DMS79 treated with DMSO at 0.1 percent for 48 hours (cell line): ENCODE results near the gene FHIT.
"Not testable (repeated sequence)": the region's sequence is repeated elsewhere in the genome, so short reads cannot be mapped to it uniquely, and the experiment has no call there.

Source experiments
- DNase-seq: peaks from one replicate; lab custom pipeline; 2025; lab: John Stamatoyannopoulos, UW

The FHIT gene

DNA sequence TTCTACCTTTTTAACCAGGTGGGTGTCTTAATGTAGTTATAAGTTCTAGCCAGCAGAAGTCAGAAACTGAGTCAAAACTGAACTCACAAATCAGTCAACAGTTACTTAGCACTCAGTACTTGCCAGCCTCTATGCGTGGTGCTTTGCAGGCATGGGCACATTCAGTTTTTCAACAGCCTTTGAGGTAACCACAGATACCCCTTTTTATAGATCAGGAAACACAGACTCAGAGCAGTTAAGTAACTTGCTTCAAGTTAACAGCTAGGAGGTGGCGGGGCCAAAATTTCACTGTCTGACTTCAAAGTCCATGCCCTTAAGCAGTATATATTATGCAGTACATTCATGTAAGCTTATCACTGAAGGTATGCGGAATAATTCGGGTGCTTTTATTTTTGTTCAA lies 139.4 kb downstream of the FHIT start:
- DNase-seq, result no peak

DNA sequence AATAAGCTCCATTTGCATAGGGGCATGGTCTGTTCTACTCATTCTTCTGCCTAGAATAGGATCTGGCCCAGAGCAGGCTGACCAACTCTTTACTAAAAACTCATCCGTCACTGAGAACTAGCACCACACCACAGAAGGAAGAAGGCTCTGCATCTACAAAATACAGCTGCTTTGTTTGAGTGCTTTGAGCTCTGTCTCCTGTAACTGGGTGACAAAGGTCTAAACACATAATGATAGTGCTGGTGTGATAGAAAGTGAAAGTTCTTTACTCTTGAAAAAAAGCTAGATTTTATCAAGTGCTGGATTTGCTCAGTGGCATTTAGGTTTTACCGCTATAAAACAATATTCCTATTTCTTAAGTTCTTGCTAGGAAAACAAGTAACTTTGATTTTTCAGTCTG lies 140.7 kb downstream of the FHIT start:
- DNase-seq, result no peak

DNA sequence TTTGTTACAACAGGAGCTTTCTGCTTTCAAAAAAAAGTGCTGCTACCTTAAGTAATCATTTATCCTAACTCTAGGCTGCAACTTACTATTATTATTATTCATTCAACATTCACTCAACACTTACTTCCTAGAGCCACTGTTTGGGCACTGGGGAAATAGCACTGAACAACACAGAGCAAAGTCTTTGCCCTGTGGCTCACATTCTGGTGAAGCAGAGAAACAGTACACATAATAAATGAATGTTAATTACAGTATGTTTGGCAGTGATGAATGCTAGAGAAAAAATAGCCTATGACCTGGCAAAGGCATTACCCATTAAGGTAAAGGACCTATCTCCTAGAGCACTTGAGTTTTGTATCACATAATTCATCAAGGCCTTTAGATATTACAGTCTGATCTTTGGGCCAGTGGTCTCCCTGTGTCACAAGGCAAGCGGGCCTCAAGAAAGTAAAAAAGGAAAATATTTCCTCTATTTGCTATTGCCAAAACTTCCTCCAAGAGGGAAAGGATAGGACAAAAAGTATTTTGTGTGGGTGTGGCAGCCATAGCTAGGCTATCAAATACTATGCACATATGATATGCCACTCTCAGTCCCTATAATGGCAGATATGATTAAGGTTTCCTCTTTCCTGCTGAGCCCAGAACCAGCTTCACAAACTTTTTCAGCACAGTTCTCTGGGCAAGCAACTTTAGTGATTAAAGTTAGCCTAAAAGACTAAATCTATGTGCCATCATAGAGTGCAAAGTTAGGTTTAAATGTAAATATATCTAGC lies 142.8 kb downstream of the FHIT start:
- DNase-seq, result no peak

DNA sequence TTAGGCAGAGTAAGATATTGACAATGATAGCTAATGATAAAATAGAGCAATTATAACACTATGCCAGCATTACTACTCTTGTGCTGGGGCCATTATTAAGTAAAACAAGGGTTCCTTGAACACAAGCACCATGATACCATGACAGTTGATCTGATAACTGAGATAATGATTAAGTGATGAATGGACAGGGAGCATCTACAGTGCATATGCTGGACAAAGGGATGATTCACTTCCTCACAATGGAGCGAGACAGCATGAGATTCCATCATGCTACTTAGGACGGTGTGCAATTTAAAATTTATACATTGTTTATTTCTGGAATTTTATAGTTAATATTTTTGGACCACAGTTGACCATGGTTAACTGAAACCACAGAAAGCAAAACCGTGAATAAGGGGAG lies 156.6 kb downstream of the FHIT start:
- DNase-seq, result no peak

DNA sequence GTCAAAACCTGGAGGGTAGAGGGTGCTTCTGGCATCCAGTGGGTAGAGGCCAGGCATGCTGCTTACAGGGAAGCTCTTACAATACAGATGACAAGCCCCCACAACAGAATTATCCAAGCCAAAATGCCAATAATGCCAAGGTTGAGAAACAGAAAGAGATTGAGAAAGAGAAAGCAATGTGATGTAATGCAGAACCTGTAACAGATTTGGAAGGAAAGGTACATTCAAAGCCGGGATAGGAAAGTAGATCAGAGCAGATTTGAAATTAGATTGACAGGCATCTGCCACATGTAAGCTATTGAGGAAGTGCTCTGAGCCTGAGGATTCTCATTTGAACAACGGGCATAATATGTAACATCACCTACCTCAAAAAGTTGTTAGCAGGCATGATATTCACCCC lies 157.9 kb downstream of the FHIT start:
- no peak for DNase-seq

DNA sequence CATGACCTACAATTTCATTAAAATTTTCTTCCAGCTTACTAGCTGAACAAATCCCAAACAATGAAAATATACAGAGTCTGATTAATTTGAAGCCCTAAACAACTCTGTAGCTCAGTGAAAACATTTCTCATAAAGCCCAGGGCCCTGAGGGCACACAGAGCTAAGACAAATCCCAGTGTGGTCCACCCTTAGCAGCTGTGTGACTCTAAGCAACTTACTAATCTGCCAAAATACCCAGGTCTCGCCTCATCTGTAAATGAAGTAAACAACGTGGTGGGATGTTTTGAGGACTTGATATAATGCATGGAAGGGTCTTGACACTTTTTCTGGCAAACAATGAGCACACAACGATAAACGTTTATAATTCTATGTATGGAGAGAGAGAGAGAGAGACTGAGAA lies 158.4 kb downstream of the FHIT start:
- no peak for DNase-seq

DNA sequence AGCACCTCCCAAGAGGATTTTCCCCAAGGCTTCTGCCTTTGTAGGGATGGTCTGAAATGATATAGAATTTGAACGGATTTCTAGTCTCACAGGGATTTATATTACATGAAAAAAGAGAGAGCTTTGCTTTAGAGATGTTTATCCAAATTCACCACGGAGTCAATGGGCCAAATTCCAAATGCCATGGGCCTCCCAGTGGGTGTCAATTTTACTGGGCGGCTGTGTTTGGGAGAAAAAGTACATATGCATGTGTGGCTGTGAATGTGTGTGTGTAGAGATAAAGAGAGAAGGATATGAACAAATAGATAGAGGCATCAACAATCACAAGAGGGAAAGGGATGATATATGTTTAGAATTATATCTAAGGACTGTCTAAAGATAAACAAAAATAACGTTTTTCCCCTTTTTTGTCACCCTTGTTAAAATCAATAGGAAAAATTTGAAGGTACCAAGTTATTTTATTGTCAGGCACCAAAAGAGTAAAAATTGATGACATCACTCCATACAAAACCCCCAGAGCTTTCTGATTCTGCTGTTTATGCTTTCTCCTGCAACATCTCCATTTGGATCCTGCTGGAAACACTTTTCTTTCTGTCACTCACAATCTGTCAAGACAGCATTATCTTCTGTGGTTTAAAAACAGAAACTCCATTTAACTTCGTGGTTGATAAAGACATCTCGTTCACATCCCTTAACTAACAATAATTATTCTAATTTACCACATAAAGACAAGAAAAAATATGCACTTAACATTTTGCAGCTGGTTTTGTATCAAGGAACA lies 160.7 kb downstream of the FHIT start:
- no peak for DNase-seq

DNA sequence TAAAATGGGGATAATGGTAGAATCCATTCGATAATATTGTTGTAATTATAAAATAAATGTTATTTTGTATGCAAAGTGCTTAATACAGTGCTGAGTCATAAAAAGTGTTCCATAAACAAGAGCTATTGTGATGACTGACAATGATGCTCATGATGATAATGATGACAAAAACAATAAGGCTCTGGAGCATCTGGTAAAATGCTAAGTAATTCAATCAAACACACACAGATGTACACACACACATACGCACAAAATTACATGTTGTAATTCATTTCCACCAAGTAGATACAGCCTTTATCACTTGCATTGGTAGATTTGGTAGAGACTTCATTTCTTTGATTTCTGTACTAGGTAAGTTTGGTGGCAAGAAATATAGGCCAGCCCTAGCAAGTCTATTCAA lies 163.8 kb downstream of the FHIT start:
- DNase-seq, result no peak

DNA sequence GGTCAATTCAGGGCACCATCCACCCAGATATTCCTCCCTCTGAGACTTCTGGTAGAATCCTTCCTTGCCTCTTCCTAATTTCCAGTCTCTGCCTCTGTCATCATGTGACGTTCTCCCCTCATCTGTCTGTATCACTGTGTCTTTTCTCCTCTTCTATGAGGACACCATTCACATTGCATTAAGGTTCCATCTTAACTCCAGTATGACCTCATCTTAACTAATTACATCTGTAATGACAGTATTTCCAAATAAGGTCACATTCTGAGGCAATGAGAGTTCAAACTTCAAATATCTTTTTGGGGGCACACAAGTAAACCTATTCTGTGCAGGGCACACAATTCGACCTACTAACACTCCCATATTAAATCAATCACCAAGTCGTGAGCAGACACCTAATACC lies 169.7 kb downstream of the FHIT start:
- DNase-seq, result no peak

DNA sequence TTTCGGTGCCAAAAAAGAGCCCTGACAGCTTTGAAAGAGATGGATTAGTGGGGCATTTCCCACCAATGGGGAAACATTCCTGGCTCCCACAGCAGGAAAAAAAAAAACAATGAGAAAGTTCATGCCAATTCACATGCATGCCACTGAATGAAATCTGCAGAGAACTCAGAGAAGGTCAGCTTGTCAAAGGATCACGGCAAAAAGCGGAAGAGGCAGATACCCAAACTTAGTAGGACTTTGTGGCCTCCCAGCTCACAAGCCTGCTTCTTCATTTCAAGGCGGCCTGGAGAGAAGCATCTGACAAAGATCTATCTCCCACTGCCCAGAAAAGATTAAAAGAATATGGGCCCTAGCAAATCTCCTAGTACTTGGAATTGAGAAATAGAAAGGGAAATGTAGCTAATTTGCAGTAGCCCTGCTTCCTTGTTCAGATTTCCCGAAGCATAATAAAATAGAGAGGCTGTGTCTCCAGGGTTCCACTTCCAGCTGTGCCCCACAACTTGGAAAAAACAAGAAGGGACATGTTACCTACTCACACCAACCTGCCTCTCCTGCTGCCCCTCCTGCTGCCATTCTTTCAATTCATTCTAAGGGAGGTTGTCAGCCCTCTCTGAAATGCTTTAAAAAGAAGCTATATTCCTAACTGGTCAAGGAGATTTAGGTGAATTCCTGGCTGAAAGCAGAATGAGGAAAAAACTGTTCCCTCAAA lies 170.4 kb downstream of the FHIT start:
- DNase-seq, result no peak

DNA sequence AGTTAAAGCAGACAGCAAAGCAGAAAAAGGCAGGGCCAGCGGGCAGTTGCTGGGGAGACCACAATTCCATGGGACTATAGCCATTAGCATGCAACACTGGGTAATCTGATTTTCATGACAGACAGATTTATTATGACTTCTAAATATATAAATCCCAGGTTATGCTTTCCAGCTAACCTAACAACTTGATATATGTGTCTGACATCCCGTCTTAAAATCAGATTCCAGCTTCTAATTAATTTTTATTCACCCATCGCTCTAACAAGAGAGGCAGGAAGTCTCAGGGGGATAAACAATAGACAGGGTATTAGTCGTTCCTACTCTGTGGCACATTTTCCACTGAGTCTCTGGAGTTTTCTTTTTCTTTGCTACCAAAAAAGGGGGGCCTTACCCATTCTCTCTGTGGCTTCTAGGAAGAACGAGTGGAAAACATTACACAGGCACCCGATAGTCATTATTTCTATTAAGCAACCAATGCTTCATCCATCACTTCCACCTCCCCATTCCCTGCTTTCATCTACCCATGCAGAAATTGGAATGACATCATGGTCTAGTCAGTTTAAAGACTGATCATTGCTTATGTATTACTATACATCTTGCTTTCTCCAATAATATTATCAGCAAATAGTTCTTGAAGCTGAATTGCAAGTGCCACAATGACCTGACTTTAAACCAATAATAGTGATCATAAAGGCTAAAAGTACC lies 173.1 kb downstream of the FHIT start:
- no peak for DNase-seq

DNA sequence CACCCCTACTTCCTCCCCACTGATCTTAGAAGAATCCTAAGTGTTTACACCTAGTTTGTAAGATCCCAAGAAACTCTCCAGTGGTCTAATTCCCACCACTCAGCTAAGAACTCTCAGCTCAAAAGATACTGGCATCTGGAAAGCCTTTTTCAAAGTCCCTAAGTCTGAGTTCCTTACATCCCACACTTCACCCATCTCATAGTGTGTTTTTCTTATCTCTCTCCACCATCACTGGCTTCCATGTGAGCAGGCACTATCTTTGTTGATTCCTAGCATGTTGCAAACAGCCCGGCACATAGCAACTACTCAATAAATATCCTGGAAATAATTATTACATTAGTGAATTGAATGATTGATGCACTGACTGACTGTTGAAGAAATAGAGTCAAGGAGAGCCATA lies 173.7 kb downstream of the FHIT start:
- no peak for DNase-seq

DNA sequence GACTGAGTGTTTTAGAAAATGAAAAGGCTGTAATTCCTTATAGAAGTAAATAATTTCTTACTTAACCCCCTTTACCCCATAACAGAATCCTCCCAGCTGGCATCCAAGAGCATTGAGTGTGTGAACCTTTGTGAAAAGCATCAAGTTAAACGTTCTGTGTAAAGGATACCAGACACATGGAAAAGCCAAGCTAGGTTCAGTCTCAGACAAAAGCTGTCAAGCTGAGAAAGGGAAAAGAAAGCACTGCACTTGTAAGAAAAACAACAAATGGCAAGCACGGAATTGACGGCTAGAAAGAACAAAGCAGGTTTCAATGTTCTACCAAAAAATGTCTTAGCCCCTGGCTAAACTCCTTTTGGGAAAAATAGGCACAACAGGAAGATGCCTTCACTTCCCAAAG lies 176.5 kb downstream of the FHIT start:
- no peak for DNase-seq

DNA sequence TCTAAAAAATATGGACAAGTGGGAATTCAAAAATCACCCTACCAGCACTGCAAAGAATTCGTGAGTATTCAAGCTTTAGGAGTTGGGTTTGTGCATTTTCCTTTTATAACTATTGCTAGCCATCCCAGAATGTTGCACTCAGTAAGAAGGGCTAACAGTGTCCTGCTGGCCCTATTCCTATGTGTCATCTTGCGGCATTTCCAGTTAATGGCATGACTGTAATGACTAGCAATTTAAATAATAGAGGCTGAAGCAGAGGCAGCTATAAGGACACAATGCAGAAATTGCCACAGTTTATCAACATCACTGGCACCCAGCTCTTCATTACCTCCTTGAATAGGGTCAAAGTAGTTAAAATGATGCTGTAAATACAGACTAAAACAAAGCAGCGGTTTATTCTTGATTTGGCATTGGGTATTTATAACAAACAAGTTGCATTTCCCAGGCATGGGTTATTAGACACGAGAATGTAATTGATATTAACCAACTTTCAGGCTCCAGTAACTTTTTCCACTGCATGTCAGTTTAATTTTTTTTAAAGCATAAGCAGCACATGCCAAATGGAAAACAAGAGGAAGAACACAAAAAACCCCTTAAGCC lies 177.6 kb downstream of the FHIT start:
- no peak for DNase-seq

DNA sequence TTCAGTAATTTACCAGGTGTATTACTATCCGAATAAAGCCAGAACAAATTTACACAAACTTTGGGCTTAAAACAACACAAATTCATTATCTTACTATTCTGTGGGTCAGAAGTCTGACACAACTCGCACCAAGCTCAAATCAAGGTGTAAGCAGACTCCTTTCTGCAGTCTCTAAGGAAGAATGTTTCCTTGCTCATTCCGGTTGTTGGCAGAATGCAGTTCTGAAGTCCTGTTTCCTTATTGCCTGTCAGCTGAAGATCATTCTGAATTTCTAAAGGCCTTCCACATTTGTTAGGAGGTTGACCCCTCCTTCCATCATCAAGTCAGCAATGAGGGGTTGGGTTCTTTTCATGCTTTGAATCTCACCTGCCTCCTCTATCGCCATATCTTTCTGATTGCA lies 183.2 kb downstream of the FHIT start:
- no peak for DNase-seq

DNA sequence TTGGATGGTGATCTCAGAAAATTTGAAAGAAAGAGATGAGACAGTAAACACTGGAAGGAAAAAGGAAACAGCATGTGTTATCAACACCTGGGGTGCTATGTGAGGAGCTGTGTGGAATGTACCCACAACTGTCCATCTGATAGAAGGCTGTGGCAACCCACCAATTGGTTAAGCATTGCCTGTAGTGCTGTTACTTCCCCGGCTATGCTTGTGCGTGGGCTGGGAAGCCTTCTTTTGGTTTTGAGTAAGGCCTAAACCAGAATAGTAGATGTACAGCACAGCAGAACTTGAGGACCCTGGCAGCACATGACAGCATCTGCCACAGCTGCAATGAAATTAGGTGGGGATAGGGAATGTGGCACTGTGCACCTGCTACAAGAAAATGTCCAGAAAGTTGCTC lies 184.5 kb downstream of the FHIT start:
- no peak for DNase-seq

DNA sequence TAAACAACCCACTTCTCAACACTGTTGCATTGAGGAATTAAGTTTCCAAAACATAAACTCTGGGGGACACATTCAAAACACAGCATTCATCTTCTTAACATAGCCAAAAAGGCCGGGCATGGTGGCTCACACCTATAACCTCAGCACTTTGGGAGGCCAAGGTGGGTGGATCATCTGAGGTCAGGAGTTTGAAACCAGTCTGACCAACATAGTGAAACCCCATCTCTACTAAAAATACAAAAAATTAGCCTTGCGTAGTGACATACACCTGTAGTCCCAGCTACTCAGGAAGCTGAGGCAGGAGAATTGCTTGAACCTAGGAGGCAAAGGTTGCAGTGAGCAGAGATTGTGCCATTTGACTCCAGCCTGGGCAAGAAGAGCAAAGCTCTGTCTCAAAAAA lies 185.0 kb downstream of the FHIT start:
- not testable (repeated sequence) for DNase-seq

DNA sequence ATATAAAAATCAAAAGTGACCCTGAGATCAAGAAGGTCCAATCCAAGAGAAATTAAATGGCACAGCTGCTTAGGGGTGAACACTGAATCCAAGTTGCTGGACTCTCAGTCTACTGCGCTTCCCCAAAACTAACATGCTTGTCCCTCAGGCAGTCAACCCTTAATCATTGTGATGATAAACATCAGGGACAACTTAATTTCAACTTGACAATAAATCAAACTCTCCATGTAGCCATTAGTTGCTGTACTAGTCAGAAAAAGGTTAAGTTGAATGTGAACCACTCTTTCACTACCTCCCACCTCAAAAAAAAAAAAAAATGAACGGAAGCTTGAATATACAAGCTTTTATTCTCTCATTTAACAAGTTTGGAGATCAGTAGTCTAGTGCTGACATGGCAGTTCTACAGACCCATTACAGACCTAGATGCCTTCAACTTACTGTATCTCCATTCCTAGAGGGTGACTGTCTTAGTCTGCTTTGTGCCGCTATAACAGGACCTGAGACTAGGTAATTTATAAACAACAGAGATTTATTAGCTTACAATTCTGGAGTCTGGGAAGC lies 185.7 kb downstream of the FHIT start:
- no peak for DNase-seq

DNA sequence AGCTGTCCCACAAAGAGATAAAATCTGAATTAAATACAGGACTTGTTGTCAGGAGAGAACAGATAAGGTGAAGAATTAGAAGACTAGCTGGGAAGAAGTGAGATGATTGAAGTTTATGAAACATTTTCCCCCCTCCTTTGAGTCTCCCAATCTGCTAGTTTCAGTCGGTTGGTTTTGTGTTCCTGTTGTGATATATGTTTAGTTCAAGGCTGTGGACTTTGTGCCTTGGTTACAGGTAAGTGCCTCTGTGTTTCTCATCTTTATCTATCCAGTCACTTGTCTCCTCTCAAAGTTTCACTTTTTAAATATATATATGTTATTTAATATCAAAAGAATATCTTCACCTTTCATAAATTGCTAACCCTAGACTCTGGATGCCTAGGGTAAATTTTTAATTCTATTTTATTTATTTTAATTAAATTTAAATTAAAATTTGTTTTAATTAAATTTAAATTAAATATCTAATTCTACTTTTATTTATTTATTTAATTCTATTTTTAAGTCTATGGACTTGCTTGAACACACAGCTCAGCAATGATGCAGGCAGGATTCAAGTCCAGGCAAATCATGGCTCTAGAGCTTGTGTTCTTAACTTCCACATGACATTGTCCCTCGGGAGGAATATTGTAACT lies 190.0 kb downstream of the FHIT start:
- DNase-seq, result no peak

DNA sequence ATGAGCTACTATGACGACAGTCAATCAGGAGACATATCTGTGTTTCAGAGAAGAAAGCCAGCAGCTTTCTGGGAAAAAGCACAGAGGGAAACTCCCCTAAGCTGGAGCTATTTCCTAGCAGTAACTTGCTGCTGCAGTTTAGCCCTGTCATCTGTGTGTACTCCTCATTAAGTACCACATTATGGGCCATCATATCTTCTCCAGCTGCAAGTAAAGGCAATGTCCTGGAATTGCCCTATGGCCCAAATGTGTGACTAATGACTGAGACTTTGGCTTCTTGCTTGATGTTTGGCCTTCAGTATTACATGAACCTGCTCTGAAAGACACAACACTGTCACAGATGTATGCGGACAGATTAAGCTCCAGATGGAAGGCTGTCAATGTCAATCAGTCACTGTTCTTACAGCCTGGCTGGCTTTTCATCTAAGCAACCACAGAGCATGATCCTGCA lies 190.8 kb downstream of the FHIT start:
- DNase-seq, result no peak

DNA sequence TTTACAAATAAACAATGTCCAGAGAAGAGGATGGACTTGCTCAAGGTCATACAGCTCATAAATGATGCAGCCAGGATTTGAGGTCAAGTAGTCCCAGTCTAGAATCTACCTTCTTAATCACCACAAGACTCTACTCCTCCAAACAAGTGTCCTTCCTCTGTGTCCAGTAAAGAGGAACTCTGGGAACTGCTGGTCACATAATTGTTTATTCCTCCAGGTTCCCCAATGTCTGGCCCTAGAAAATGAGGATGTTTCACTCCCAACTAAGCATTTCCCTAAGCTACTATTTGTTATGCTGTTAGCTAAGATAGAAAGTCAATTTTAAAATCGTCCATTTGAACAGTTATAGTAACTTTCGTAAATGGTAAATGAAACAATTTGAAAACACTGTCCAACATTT lies 192.4 kb downstream of the FHIT start:
- no peak for DNase-seq
